Activated CD8-positive, alpha-beta T cell treated with anti-CD3 and anti-CD28 coated beads, Interleukin-2, amount 10 ng/mL, durations not matched to agents 7 days and 5 days (primary cell): ENCODE data around the gene SLC12A6. TPM values are rescaled to one million over a fixed set of nuclear protein-coding genes. Genes with fewer than 3 reads are reported as not detected.

Experiments used
- ATAC-seq: fragments of 150-1000 bp; cut with Tn5 transposase; one replicate; pipeline ENCODE4 v1.10.0; 2021; ENCODE audit warnings: moderate library complexity
- CTCF ChIA-PET: fragments of 350-600 bp; sonication (Branson Sonifier 250); formaldehyde crosslinking; loops from one replicate; lab custom pipeline; 2021; ENCODE audit warnings: antibody characterized with exemption; lab: Charles Lee
- POLR2A ChIA-PET: fragments of 350-600 bp; sonication (Branson Sonifier 250); formaldehyde crosslinking; loops from one replicate; lab custom pipeline; 2021; ENCODE audit warnings: antibody characterized with exemption; lab: Charles Lee
- DNase-seq: peaks from one replicate; pipeline ENCODE4 v3.0.0-alpha.2; 2020
- H3K27ac Mint-ChIP-seq: one replicate; pipeline ENCODE4 v1.8.0; 2021; ENCODE audit warnings: mild to moderate bottlenecking, mixed read lengths
- H3K27me3 Mint-ChIP-seq: one replicate; pipeline ENCODE4 v1.8.0; 2021; ENCODE audit warnings: low read depth, mixed read lengths
- H3K36me3 Mint-ChIP-seq: one replicate; pipeline ENCODE4 v1.8.0; 2021; ENCODE audit warnings: low read depth, mixed read lengths
- H3K4me1 Mint-ChIP-seq: one replicate; pipeline ENCODE4 v1.8.0; 2021; ENCODE audit warnings: low read depth, mixed read lengths
- H3K4me3 Mint-ChIP-seq: one replicate; pipeline ENCODE4 v1.8.0; 2021; ENCODE audit warnings: mild to moderate bottlenecking, mixed read lengths
- H3K9me3 Mint-ChIP-seq: one replicate; pipeline ENCODE4 v1.8.0; 2022; ENCODE audit warnings: mixed read lengths; ENCODE audit not compliant: insufficient read depth
- total RNA-seq, 2 experiments: library from RNA; stranded (reverse); gene quantifications; one replicate each; pipeline ENCODE4 v1.2.3, GENCODE V29; 2021

SLC12A6 gene
- total RNA-seq, 2 experiments from 2014 or later: 24.8 to 25.3 TPM

- ATAC-seq (no peak), DNase-seq (no peak)
- POLR2A ChIA-PET: interaction anchor here (0.6 to 5.7 kb wide), 5 partner anchors 6 to 106 kb away, joined by 3 to 61 read pairs (median 3); partner anchors contain the start of genes EMC4, LPCAT4, NOP10 and NUTM1
- H3K36me3 Mint-ChIP-seq: peaks cover 18% of the 10 kb centered on the region
- H3K4me1 Mint-ChIP-seq: peaks cover 73% of the 10 kb centered on the region
- no peaks in the 10 kb centered on the region for H3K27me3 Mint-ChIP-seq
- CTCF ChIA-PET: interaction anchor here (1.3 to 3.8 kb wide), 6 partner anchors 8 to 89 kb away, joined by 4 to 35 read pairs (median 15); partner anchors contain the start of genes LPCAT4, NOP10, NUTM1 and SLC12A6
- no peak overlapping the region for H3K4me3 Mint-ChIP-seq
- peak overlapping the region; percentile 5 for H3K27ac Mint-ChIP-seq
- H3K9me3 Mint-ChIP-seq: no peaks in the 10 kb centered on the region
Measured at GRCh38 chr15:34330279-34330678, 7.3 kb downstream of the SLC12A6 start.

- peaks cover 67% of the 10 kb centered on the region for H3K4me1 Mint-ChIP-seq
- H3K4me3 Mint-ChIP-seq: peak overlapping the region; percentile 42
- no peaks in the 10 kb centered on the region for H3K27me3 Mint-ChIP-seq
Measured at GRCh38 chr15:34329006-34329405, 8.6 kb downstream of the SLC12A6 start.

GRCh38 chr15:34327906-34328305 lies 9.7 kb downstream of the SLC12A6 start:
- peak overlapping the region; percentile 78 for H3K27ac Mint-ChIP-seq
- POLR2A ChIA-PET: interaction anchor here (0.6 to 5.7 kb wide), 7 partner anchors 9 to 661 kb away, joined by 3 to 61 read pairs (median 9); partner anchors contain the start of genes LPCAT4, NOP10, NUTM1 and SLC12A6
- H3K4me3 Mint-ChIP-seq: peak overlapping the region; percentile 65
- H3K9me3 Mint-ChIP-seq: no peaks in the 10 kb centered on the region
- CTCF ChIA-PET: interaction anchor here (0.6 to 3.8 kb wide), 12 partner anchors 10 to 218 kb away, joined by 3 to 35 read pairs (median 4); partner anchors contain the start of genes LPCAT4, NOP10, NUTM1 and SLC12A6
- no peak for DNase-seq
- peaks cover 20% of the 10 kb centered on the region for H3K36me3 Mint-ChIP-seq
- ATAC-seq: no peak
- no peaks in the 10 kb centered on the region for H3K27me3 Mint-ChIP-seq
- H3K4me1 Mint-ChIP-seq: peaks cover 61% of the 10 kb centered on the region

More at GRCh38 chr15:34329006-34329405, 8.6 kb downstream of the SLC12A6 start:
- DNase-seq (no peak), ATAC-seq (no peak)
- ChIA-PET POLR2A (interaction anchor here (2.2 to 5.7 kb wide), 4 partner anchors 8 to 38 kb away, joined by 9 to 61 read pairs (median 14); partner anchors contain the start of genes LPCAT4, NOP10, NUTM1 and SLC12A6), CTCF (interaction anchor here (1.2 to 3.8 kb wide), 8 partner anchors 9 to 219 kb away, joined by 3 to 35 read pairs (median 15); partner anchors contain the start of genes LPCAT4, NOP10, NUTM1 and SLC12A6)
- Mint-ChIP-seq H3K36me3 (peaks cover 18% of the 10 kb centered on the region), H3K27ac (peak overlapping the region; percentile 83), H3K9me3 (no peaks in the 10 kb centered on the region)

- Mint-ChIP-seq H3K27ac (peak overlapping the region; percentile 30), H3K27me3 (no peaks in the 10 kb centered on the region), H3K9me3 (no peaks in the 10 kb centered on the region), H3K4me1 (peaks cover 45% of the 10 kb centered on the region), H3K36me3 (peaks cover 14% of the 10 kb centered on the region), H3K4me3 (no peak overlapping the region)
- DNase-seq: no peak
- no peak for ATAC-seq
- CTCF ChIA-PET: interaction anchor here (1.4 to 1.7 kb wide), 2 partner anchors 18 to 41 kb away, joined by 6 to 10 read pairs; partner anchors contain the start of genes LPCAT4, NOP10 and NUTM1
- POLR2A ChIA-PET: interaction anchor here (0.7 to 5.7 kb wide), 3 partner anchors 11 to 224 kb away, joined by 3 to 61 read pairs (median 3); partner anchors contain the start of genes EMC7, PGBD4 and SLC12A6
Measured at GRCh38 chr15:34325368-34325767, 12.2 kb downstream of the SLC12A6 start.

GRCh38 chr15:34324933-34325332 lies 12.6 kb downstream of the SLC12A6 start:
- no peak overlapping the region for H3K4me3 Mint-ChIP-seq
- POLR2A ChIA-PET: interaction anchor here (0.7 to 5.7 kb wide), 3 partner anchors 12 to 223 kb away, joined by 3 to 61 read pairs (median 3); partner anchors contain the start of genes EMC7, PGBD4 and SLC12A6
- H3K9me3 Mint-ChIP-seq: no peaks in the 10 kb centered on the region
- CTCF ChIA-PET: interaction anchor here (1.7 kb wide), 1 partner anchor 18 kb away, joined by 6 read pairs; the partner anchor contains the start of genes NOP10 and NUTM1
- peaks cover 41% of the 10 kb centered on the region for H3K4me1 Mint-ChIP-seq
- no peak overlapping the region for H3K27ac Mint-ChIP-seq
- DNase-seq: no peak
- H3K27me3 Mint-ChIP-seq: no peaks in the 10 kb centered on the region
- ATAC-seq: no peak
- H3K36me3 Mint-ChIP-seq: peaks cover 12% of the 10 kb centered on the region

- no peaks in the 10 kb centered on the region for H3K27me3 Mint-ChIP-seq
- DNase-seq (no peak), ATAC-seq (no peak)
- no peaks in the 10 kb centered on the region for H3K9me3 Mint-ChIP-seq
- peaks cover 8% of the 10 kb centered on the region for H3K36me3 Mint-ChIP-seq
- H3K4me3 Mint-ChIP-seq: no peak overlapping the region
- ChIA-PET POLR2A (no interaction called here), CTCF (interaction anchor here (0.7 to 1.3 kb wide), 2 partner anchors 44 to 82 kb away, joined by 3 to 4 read pairs; partner anchors contain the start of gene LPCAT4)
- no peak overlapping the region for H3K27ac Mint-ChIP-seq
- H3K4me1 Mint-ChIP-seq: peaks cover 35% of the 10 kb centered on the region
Measured at GRCh38 chr15:34323217-34323616, 14.4 kb downstream of the SLC12A6 start.

- Mint-ChIP-seq H3K36me3 (peaks cover 14% of the 10 kb centered on the region), H3K9me3 (no peaks in the 10 kb centered on the region), H3K4me3 (peak overlapping the region; percentile 81), H3K27me3 (no peaks in the 10 kb centered on the region), H3K27ac (peak overlapping the region; percentile 79), H3K4me1 (peaks cover 43% of the 10 kb centered on the region)
- peak; percentile 49 for DNase-seq
- CTCF ChIA-PET: interaction anchor here (0.8 to 3.4 kb wide), 7 partner anchors 10 to 85 kb away, joined by 3 to 30 read pairs (median 11); partner anchors contain the start of genes LPCAT4, NOP10 and NUTM1
- ATAC-seq: peak; percentile 77
- POLR2A ChIA-PET: interaction anchor here (0.8 to 3.9 kb wide), 6 partner anchors 9 to 49 kb away, joined by 3 to 29 read pairs (median 4); partner anchors contain the start of genes LPCAT4 and SLC12A6
Measured at GRCh38 chr15:34318277-34319079, 19.1 kb downstream of the SLC12A6 start.

GRCh38 chr15:34314491-34315490 lies 22.8 kb downstream of the SLC12A6 start:
- Mint-ChIP-seq H3K27me3 (no peaks in the 10 kb centered on the region), H3K9me3 (no peaks in the 10 kb centered on the region), H3K36me3 (peaks cover 19% of the 10 kb centered on the region), H3K4me1 (peaks cover 45% of the 10 kb centered on the region), H3K27ac (no peak overlapping the region), H3K4me3 (no peak overlapping the region)
- POLR2A ChIA-PET: interaction anchor here (0.7 to 2.3 kb wide), 2 partner anchors 23 to 274 kb away, joined by 4 to 5 read pairs; no protein-coding TSS in a partner anchor
- DNase-seq (no peak), ATAC-seq (no peak)
- CTCF ChIA-PET: interaction anchor here (2.2 kb wide), 1 partner anchor 52 kb away, joined by 8 read pairs; the partner anchor contains the start of gene LPCAT4

- Mint-ChIP-seq H3K36me3 (peaks cover 33% of the 10 kb centered on the region), H3K4me3 (no peak overlapping the region), H3K27me3 (no peaks in the 10 kb centered on the region), H3K27ac (no peak overlapping the region), H3K9me3 (no peaks in the 10 kb centered on the region), H3K4me1 (peaks cover 35% of the 10 kb centered on the region)
- ATAC-seq: no peak
- POLR2A ChIA-PET: interaction anchor here (2.2 kb wide), 1 partner anchor 26 kb away, joined by 8 read pairs; the partner anchor contains the start of gene SLC12A6
- DNase-seq: no peak
- CTCF ChIA-PET: no interaction called here
Measured at GRCh38 chr15:34311563-34311962, 26.0 kb downstream of the SLC12A6 start.

GRCh38 chr15:34304613-34305012 lies 33.0 kb downstream of the SLC12A6 start:
- Mint-ChIP-seq H3K9me3 (no peaks in the 10 kb centered on the region), H3K27me3 (no peaks in the 10 kb centered on the region), H3K27ac (no peak overlapping the region), H3K4me1 (peaks cover 14% of the 10 kb centered on the region), H3K36me3 (peaks cover 27% of the 10 kb centered on the region), H3K4me3 (no peak overlapping the region)
- CTCF ChIA-PET: interaction anchor here (1.0 kb wide), 1 partner anchor 63 kb away, joined by 6 read pairs; the partner anchor contains the start of gene LPCAT4
- DNase-seq (no peak), ATAC-seq (no peak)
- POLR2A ChIA-PET: interaction anchor here (0.6 kb wide), 1 partner anchor 13 kb away, joined by 4 read pairs; no protein-coding TSS in a partner anchor
